ENCODE results near the gene CC2D1A. TPM values are rescaled to one million over a fixed set of nuclear protein-coding genes. Genes with fewer than 3 reads are reported as not detected.
"Not testable (repeated sequence)": the region's sequence is repeated elsewhere in the genome, so short reads cannot be mapped to it uniquely, and the experiment has no call there.

CC2D1A gene
- total and polyA plus RNA-seq, 2 experiments from 2014 or later = 15.8 to 20.6 TPM

DNA sequence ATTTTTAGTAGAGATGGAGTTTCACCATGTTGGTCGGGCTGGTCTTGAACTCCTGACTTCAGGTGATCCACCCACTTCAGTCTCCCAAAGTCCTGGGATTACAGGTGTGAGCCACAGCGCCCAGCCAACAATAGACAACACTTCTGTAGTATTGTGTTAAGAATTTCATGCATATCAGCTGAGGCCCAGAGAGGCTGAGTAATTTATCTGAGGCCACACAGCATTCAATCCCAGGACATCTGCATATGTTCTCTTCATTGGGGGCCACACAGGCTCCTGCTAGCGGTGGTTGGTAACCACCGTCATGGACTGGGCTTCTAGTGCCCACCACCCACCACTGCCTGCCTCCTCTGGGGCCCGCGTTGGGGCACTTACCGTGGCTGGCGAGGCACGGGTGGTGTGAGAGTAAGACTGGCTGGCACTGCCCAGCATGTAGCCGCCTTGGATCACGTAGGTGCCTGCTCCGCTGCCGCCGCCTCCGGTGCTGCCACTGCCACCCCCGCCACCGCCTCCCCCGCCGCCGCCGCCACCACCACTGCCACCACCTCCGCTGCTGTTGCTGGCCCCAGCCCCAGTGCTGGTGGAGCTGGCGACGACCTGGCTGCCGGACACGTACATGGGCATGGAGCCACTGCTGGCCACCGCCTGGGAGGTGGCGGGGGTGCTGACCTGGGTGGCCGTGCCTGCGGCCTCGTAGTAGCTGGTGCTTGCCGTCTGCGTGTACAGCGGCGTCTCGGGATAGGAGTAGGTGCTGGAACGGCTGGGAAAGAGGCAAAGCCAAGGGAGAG lies 66.6 kb downstream of the CC2D1A start:
- no peak overlapping the region for H3K4me3 ChIP-seq
- 94 to 97% methylated on average over 25 to 35 of the region's 37 CpGs for WGBS, 2 experiments (ENCODE audit: low coverage in 1 of 2, low lambda C conversion rate in 2 of 2, missing lambda C conversion rate in 2 of 2)

DNA sequence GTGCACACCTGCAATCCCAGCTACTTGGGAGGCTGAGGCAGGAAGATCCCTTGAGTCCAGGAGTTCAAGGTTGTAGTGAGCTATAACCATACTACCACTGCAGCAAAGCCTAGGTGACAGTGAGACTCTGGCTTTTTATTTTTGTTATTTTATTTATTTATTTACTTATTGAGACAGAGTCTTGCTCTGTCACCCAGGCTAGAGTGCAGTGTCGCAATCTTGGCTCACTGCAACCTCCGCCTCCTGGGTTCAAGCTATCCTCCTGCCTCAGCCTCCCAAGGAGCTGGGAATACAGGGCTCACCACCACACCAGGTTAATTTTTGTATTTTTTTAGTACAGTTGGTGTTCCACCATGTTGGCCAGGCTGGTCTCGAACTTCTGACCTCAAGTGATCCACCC lies 67.5 kb downstream of the CC2D1A start:
- in situ Hi-C loops (cut with MboI) = not testable (repeated sequence)

More for the DNA sequence above, 66.6 kb downstream of the CC2D1A start:
- H3F3A ChIP-seq (ENCODE audit: insufficient read depth) = no peaks in the 10 kb centered on the region
- no peak overlapping the region for H3K4me2 ChIP-seq (ENCODE audit: unreplicated experiment)
- in situ Hi-C loops (cut with MboI) = no loop called here
- no peaks in the 10 kb centered on the region for H3K4me1 ChIP-seq (ENCODE audit: insufficient read depth)
- no peak overlapping the region for H2AFZ ChIP-seq
- TF ChIP-seq EZH2phosphoT487 (IDR thresholded peaks at IDR 0.05; ENCODE audit: insufficient read depth, low read depth) = no peak
- TF ChIP-seq EZH2 (IDR thresholded peaks at IDR 0.05; ENCODE audit: insufficient read depth, poor library complexity, severe bottlenecking) = no peak
- H3K79me2 ChIP-seq (ENCODE audit: insufficient read depth) = no peaks in the 10 kb centered on the region
- H3K27ac ChIP-seq = no peak overlapping the region
- no peaks in the 10 kb centered on the region for H3K27me3 ChIP-seq (replicated peaks; ENCODE audit: insufficient read depth)
- H3K9ac ChIP-seq = no peak overlapping the region
- no peaks in the 10 kb centered on the region for H3K36me3 ChIP-seq (ENCODE audit: low read depth)
- no peak for DNase-seq
- no peaks in the 10 kb centered on the region for H4K20me1 ChIP-seq (ENCODE audit: insufficient read depth)
- H3K9me2 ChIP-seq (ENCODE audit: insufficient read depth) = no peaks in the 10 kb centered on the region
- H3K9me3 ChIP-seq (ENCODE audit: low read depth) = no peaks in the 10 kb centered on the region

DNA sequence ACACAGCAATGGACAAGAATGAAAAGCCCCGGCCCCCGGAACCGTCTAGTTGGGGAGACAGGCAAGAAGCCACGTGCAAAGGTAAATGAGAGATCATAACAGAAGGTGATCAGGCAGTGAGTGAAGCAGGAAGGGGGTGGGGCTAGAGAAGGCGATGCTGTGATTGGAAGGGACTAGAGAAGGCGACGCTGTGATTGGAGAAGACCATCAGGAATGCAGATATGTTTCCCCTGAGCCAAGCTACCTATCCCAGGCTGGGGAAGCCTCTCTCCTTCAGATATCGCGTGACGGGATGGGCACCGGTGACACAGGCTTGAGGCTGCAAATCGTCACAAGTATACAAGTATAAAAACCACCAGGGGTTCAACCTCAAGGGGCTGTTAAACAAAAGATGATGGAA lies 68.1 kb downstream of the CC2D1A start:
- H3K9me3 ChIP-seq (ENCODE audit: low read depth) = no peaks in the 10 kb centered on the region
- no peaks in the 10 kb centered on the region for H3F3A ChIP-seq (ENCODE audit: insufficient read depth)
- WGBS, 2 experiments (ENCODE audit: low coverage in 1 of 2, low lambda C conversion rate in 2 of 2, missing lambda C conversion rate in 2 of 2) = 74 to 80% methylated on average over 12 of the region's 12 CpGs
- H2AFZ ChIP-seq = no peak overlapping the region
- no peaks in the 10 kb centered on the region for H3K9me2 ChIP-seq (ENCODE audit: insufficient read depth)
- DNase-seq = no peak
- H3K9ac ChIP-seq = no peak overlapping the region
- no peak overlapping the region for H3K4me2 ChIP-seq (ENCODE audit: unreplicated experiment)
- in situ Hi-C loops (cut with MboI) = no loop called here
- no peak overlapping the region for H3K4me3 ChIP-seq
- H3K27ac ChIP-seq = no peak overlapping the region
- H3K4me1 ChIP-seq (ENCODE audit: insufficient read depth) = no peaks in the 10 kb centered on the region
- TF ChIP-seq EZH2phosphoT487 (IDR thresholded peaks at IDR 0.05; ENCODE audit: insufficient read depth, low read depth) (no peak), EZH2 (IDR thresholded peaks at IDR 0.05; ENCODE audit: insufficient read depth, poor library complexity, severe bottlenecking) (no peak)
- H3K36me3 ChIP-seq (ENCODE audit: low read depth) = no peaks in the 10 kb centered on the region
- no peaks in the 10 kb centered on the region for H3K27me3 ChIP-seq (replicated peaks; ENCODE audit: insufficient read depth)
- no peaks in the 10 kb centered on the region for H4K20me1 ChIP-seq (ENCODE audit: insufficient read depth)
- no peaks in the 10 kb centered on the region for H3K79me2 ChIP-seq (ENCODE audit: insufficient read depth)

More for the DNA sequence above, 67.5 kb downstream of the CC2D1A start:
- not testable (repeated sequence) for H3K9ac ChIP-seq; H3K79me2 ChIP-seq (ENCODE audit: insufficient read depth); DNase-seq; H3K9me2 ChIP-seq (ENCODE audit: insufficient read depth); H3K4me1 ChIP-seq (ENCODE audit: insufficient read depth); H3K36me3 ChIP-seq (ENCODE audit: low read depth); H3K4me2 ChIP-seq (ENCODE audit: unreplicated experiment); H2AFZ ChIP-seq; H3K27me3 ChIP-seq (replicated peaks; ENCODE audit: insufficient read depth); H3K4me3 ChIP-seq; H3K27ac ChIP-seq; H4K20me1 ChIP-seq (ENCODE audit: insufficient read depth); H3F3A ChIP-seq (ENCODE audit: insufficient read depth); H3K9me3 ChIP-seq (ENCODE audit: low read depth)
- WGBS, 2 experiments (ENCODE audit: low coverage in 1 of 2, low lambda C conversion rate in 2 of 2, missing lambda C conversion rate in 2 of 2) = 100% methylated on average over 3 of the region's 3 CpGs

- no peaks in the 10 kb centered on the region for H4K20me1 ChIP-seq (ENCODE audit: insufficient read depth)
- no peak overlapping the region for H3K4me3 ChIP-seq
- H3K27ac ChIP-seq = no peak overlapping the region
- no peaks in the 10 kb centered on the region for H3F3A ChIP-seq (ENCODE audit: insufficient read depth)
- H3K4me2 ChIP-seq (ENCODE audit: unreplicated experiment) = no peak overlapping the region
- H3K4me1 ChIP-seq (ENCODE audit: insufficient read depth) = no peaks in the 10 kb centered on the region
- H3K27me3 ChIP-seq (replicated peaks; ENCODE audit: insufficient read depth) = no peaks in the 10 kb centered on the region
- no peaks in the 10 kb centered on the region for H3K9me2 ChIP-seq (ENCODE audit: insufficient read depth)
- H3K79me2 ChIP-seq (ENCODE audit: insufficient read depth) = no peaks in the 10 kb centered on the region
- no peaks in the 10 kb centered on the region for H3K36me3 ChIP-seq (ENCODE audit: low read depth)
- TF ChIP-seq EZH2 (IDR thresholded peaks at IDR 0.05; ENCODE audit: insufficient read depth, poor library complexity, severe bottlenecking) (no peak), EZH2phosphoT487 (IDR thresholded peaks at IDR 0.05; ENCODE audit: insufficient read depth, low read depth) (no peak)
- WGBS, 2 experiments (ENCODE audit: low coverage in 1 of 2, low lambda C conversion rate in 2 of 2, missing lambda C conversion rate in 2 of 2) = 83 to 85% methylated on average over 11 of the region's 11 CpGs
- no peak for DNase-seq
- H2AFZ ChIP-seq = no peak overlapping the region
- H3K9ac ChIP-seq = no peak overlapping the region
- no peaks in the 10 kb centered on the region for H3K9me3 ChIP-seq (ENCODE audit: low read depth)
- in situ Hi-C loops (cut with MboI) = no loop called here
Observed at GRCh38 chr19:13975870-13976269, 69.9 kb downstream of the CC2D1A start.
